ENCODE results near the gene GJB1. TPM values are rescaled to one million over a fixed set of nuclear protein-coding genes. Genes with fewer than 3 reads are reported as not detected.

Gene GJB1
- total and polyA plus RNA-seq, 2 of the 4 experiments (the other 2 are of a cell fraction): not detected

DNA sequence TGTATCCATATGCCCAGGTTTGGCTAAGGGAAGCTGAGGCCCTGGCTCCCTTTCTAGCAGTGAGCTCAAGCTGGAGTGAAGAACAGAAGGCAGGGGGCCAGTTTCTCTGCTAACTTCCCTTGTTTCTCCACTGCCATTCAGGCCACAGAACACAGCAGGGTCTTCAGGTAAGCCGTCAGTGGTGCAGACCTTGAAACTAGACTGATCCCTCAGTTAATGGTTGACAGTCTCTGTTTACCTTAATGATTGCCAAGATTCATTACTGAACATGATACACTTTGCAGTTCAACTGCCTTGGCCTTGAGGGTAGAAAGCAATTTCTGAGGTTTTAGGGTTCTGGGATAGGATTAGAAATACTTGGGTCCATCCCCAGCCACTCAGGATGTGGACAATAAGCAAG is 8.9 kb upstream of the GJB1 start:
- no peak overlapping the region for H3K9ac ChIP-seq (ENCODE audit: low read depth, low read length)
- H3K4me1 ChIP-seq (ENCODE audit: control insufficient read depth, insufficient read depth, low read length): no peaks in the 10 kb centered on the region
- H3K79me1 ChIP-seq (ENCODE audit: low read depth in 1 of 2, low read length in 2 of 2): no peaks in the 10 kb centered on the region
- ChIA-PET POLR2A (ENCODE audit: unreplicated experiment) (no interaction called here), CTCF (no interaction called here)
- no TSS peak for BruUV-seq (replicated peaks)
- H3K14ac ChIP-seq (replicated peaks; ENCODE audit: low read depth, low read length): no peak overlapping the region
- no peak overlapping the region for H3K23ac ChIP-seq (ENCODE audit: low read depth, low read length)
- no peak overlapping the region for H3K27ac ChIP-seq (ENCODE audit: insufficient read depth, low read length)
- H3K27me3 ChIP-seq (ENCODE audit: control insufficient read depth, insufficient read depth, low read length): peaks cover 23% of the 10 kb centered on the region
- H4K20me1 ChIP-seq (ENCODE audit: insufficient read depth, low read length): no peaks in the 10 kb centered on the region
- H2AFZ ChIP-seq (replicated peaks; ENCODE audit: low read length, poor library complexity): no peak overlapping the region
- H3K9me3 ChIP-seq (ENCODE audit: control insufficient read depth, insufficient read depth, low read length): no peaks in the 10 kb centered on the region
- WGBS, 2 experiments (ENCODE audit: extremely low coverage in 2 of 2, insufficient read length in 1 of 2): no CpG with 5 or more reads among the region's 1 CpG
- no peak overlapping the region for H4K5ac ChIP-seq (ENCODE audit: low read depth, low read length)
- no peak overlapping the region for H3K4ac ChIP-seq (ENCODE audit: low read depth, low read length)
- TF ChIP-seq RCOR1 (IDR thresholded peaks at IDR 0.05; ENCODE audit: insufficient replicate concordance, low read length) (no peak), RFX5 (IDR thresholded peaks at IDR 0.05; ENCODE audit: low read depth, low read length) (no peak)
- no peak overlapping the region for H3K56ac ChIP-seq (ENCODE audit: extremely low read depth, insufficient read depth, low read length)
- no peak for ATAC-seq (ENCODE audit: low read depth)
- dilution Hi-C loops (cut with HindIII; ENCODE audit: low sequenced_read_pairs, unreplicated experiment): no loop called here
- H2AK5ac ChIP-seq (ENCODE audit: low read depth, low read length): no peak overlapping the region
- no peak overlapping the region for H4K91ac ChIP-seq (ENCODE audit: insufficient read depth, low read depth, low read length)
- H3K9me1 ChIP-seq (ENCODE audit: insufficient read depth, low read length): no peaks in the 10 kb centered on the region
- H2BK5ac ChIP-seq (ENCODE audit: low read depth, low read length, poor library complexity, severe bottlenecking): no peak overlapping the region
- no peaks in the 10 kb centered on the region for H3K36me3 ChIP-seq (ENCODE audit: control insufficient read depth, insufficient read depth, low read length)
- no peak overlapping the region for H2BK20ac ChIP-seq (ENCODE audit: low read depth, low read length)
- no peak overlapping the region for H2BK120ac ChIP-seq (ENCODE audit: low read depth, low read length)
- H3K4me2 ChIP-seq (ENCODE audit: low read depth, low read length): no peak overlapping the region
- no peak overlapping the region for H3K4me3 ChIP-seq (ENCODE audit: insufficient read depth, low read depth, low read length)
- H3K18ac ChIP-seq (ENCODE audit: low read depth, low read length): no peak overlapping the region
- peak overlapping the region; percentile 14 for H2AK9ac ChIP-seq (replicated peaks; ENCODE audit: low read depth, low read length, poor library complexity)
- in situ Hi-C loops (cut with MboI; ENCODE audit: low sequenced_read_pairs): no loop called here
- H4K8ac ChIP-seq (ENCODE audit: low read depth in 2 of 2, low read length in 2 of 2): no peak overlapping the region
- no peak for DNase-seq
- no peak overlapping the region for H2BK15ac ChIP-seq (ENCODE audit: low read depth, low read length)
- intact Hi-C loops (cut with micrococcal nuclease): no loop called here

Data from IMR-90 (cell line).